DOHH2 (cell line): ENCODE data around the gene ACTL10.

Experiments
- CTCF ChIP-seq: fragments of 200-600 bp; sonication (generic); IDR thresholded peaks from one replicate; pipeline ENCODE4 v1.5.1; 2014; ENCODE audit warnings: antibody characterized with exemption, mild to moderate bottlenecking, low read depth, low read length; ENCODE audit not compliant: poor library complexity, severe bottlenecking
- EZH2phosphoT487 ChIP-seq: fragments of 200-600 bp; sonication (generic); IDR thresholded peaks from 2 replicates; pipeline ENCODE4 v1.6.1; 2017; ENCODE audit warnings: borderline replicate concordance, mild to moderate bottlenecking, antibody characterized with exemption, low read length, moderate library complexity, mixed read lengths

- peak; percentile 91 for TF ChIP-seq CTCF
- no peak for TF ChIP-seq EZH2phosphoT487
Measured at GRCh38 chr20:33653218-33653899, 13.4 kb upstream of the ACTL10 start.
